HG03521 (cell line): Measurements from ENCODE around the gene FADD.
"Not testable (repeated sequence)": the region's sequence is repeated elsewhere in the genome, so short reads cannot be mapped to it uniquely, and the experiment has no call there.

ENCODE experiments used
- ATAC-seq: cut with Tn5 transposase; IDR thresholded peaks from one replicate; pipeline ENCODE4 v1.9.1; 2021; ENCODE audit warnings: mild to moderate bottlenecking, moderate library complexity; ENCODE audit not compliant: unreplicated experiment

FADD gene

DNA sequence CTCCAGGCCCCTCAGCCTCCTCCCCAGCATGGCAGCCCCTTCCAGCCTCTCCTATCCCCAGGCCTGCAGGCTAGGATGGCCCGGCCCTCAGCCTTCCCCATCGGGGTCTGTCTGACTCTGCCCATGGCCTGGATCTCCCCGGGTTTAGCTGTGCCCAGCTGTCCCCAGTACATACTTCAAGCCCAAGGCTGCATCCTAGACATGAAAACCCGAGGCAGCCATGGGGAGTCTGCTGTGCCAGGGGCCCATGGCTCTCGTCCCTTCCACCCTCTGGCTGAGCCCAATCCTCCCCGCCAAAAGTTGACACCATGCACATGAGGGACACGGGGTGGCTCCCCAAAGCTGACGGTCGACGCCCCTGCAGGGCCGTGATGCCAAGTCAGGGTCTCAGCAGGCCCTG is 22.2 kb upstream of the FADD start:
- no peak for ATAC-seq

DNA sequence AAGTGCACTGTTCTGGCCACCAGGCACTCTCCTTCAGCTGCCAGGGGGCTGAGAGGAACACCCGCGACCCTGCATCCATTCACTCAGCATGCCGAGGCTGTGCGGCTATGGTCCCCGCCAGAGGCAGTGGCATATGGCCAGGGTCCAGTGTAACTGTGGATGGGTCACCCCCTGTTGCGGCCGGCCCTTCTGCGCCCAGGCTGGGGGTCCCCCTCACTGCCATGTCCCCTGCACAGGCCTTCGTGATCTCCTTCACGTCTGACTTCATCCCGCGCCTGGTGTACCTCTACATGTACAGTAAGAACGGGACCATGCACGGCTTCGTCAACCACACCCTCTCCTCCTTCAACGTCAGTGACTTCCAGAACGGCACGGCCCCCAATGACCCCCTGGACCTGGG is 20.8 kb upstream of the FADD start:
- ATAC-seq: no peak

DNA sequence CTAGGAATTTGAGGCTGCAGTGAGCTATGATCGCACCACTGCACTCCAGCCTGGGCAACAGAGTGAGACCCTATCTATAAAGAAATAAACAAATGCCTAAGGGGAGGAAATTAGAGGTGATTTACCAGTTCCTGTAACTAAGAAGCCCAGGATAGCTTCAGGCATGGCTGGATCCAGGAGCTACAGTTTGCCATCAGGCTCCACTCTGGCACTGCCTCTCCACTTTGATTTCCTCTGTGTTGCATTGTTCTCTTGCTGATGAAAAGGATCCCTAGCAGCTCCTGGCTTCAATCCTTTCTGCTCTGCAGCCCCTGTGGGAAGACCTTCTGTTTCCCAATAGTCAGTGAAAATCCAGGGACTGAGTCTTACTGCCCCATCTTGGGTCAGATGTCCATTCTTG is 20.1 kb upstream of the FADD start:
- no peak for ATAC-seq

DNA sequence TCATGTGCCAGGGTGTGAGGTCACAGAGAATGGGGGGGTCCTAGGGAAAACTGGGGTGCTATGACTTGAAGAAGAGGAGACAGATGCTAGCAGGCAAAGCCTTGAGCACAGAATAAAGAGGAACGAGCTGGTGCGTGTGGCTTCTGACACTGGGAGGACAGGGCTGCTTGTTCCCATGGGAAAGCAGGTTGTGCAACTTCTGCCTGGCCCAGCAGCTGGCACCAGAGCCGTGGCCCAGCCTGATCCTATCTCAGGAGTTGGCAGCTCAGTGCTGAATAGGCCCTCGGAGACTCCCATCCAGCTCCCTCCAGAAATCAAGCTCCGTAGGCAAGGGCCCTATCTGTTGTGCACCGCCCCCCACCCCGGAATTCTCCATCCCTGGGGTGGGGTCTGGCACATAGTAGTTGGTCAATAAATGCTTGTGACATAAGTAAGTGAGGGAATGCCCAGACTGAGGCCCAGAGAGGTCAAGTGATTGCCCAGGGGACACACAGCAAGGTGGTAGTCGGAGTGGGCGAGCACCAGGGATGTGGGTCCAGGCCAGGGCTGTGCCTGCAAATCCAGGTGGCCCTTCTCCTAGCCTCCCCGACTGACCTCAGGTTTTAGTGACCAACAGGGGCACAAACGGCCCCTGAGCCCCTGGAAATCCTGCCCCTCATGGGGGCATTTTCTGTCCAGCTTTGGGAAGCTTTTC is 19.5 kb upstream of the FADD start:
- ATAC-seq: no peak

DNA sequence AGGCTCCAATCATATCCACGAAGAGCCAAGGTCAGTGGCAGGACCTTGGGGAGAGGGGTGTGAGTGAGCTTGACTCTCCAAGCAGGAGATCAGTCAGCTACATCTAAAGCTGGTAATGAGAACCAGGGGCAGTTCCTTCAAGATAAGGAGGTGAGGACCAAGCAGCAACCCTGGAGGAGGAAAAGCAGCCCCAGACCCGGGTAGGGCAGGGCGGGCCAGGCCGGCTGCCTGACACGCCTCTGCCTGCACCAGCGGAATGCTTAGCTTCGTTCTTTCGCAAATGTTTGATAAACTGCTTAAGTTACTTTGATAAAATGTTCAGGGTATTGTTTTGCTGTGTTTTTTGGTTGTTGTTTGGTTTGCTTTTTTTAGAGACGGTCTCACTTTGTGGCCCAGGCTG is 18.7 kb upstream of the FADD start:
- no peak for ATAC-seq

DNA sequence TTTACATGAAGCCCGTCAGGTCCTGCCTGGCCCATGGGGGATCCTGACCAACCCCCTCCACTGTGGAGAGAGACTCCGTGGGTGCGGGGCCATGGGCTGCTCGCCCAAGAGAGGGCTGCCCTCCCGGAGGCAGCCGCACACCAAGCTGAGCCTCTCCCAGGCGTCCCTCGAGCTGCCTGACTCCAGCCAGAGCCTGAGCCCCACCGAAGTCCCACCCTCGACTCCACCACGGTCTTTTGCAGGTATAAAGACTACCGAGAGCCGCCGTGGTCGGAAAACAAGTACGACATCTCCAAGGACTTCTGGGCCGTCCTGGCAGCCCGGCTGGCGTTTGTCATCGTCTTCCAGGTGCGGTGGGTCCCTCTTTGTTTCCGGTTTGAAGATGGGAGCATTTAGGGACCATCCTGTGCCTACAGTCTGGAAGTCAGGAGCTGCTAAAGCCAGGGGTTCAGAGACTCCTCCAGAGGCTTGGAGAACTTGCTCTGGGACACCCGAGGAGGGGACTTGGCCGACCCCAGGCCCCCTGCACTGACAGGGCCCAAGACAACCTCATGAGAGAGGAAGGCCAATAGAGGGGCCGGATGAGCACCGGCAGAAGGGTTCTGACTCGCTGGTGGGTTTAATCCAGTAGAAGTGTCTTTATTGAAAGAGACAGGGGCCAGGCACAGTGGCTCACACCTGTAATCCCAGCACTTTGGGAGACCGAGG is 17.6 kb upstream of the FADD start:
- no peak for ATAC-seq

DNA sequence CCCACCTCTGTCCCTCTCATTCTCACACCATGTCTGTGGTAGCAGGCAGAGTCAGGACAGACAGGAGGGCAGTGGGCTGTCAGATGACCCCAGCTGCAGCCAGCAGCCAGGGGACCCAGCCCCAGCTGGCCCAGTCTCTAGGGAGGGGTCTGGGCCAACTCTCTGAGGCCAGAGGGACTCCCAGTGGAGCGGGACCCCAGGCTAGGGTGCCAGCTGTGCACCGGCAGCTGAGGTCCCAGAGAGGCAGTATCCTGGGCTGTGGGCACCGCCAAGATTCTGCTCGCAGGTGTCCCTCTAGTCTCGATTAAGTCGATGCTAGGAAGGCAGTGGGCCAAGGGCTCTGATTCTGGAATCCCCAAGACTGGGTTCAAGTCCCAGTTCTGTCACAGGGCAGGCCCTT is 16.7 kb upstream of the FADD start:
- no peak for ATAC-seq

DNA sequence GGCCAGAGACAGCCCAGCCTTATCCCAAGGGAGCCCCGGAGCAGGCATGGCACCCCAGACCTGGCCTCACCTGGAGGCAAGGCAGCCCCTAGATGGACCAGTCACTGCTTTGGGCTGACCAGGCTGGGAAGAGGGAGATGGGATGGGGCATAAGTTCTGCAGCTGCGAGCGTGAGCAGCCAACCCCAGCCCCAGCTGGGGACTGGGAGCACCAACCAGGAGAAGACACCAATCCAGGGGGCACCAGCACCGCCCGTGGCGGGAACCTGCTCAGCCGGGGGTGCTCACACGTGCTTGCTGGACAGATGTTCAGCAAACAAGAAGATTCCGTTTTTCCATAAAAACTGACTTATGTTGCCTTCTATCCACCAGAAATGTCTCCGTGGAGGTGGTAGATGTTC is 16.2 kb upstream of the FADD start:
- no peak for ATAC-seq

DNA sequence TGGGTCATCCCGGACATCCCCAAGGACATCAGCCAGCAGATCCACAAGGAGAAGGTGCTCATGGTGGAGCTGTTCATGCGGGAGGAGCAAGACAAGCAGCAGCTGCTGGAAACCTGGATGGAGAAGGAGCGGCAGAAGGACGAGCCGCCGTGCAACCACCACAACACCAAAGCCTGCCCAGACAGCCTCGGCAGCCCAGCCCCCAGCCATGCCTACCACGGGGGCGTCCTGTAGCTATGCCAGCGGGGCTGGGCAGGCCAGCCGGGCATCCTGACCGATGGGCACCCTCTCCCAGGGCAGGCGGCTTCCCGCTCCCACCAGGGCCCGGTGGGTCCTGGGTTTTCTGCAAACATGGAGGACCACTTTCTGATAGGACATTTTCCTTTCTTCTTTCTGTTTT is 15.3 kb upstream of the FADD start:
- ATAC-seq: no peak

DNA sequence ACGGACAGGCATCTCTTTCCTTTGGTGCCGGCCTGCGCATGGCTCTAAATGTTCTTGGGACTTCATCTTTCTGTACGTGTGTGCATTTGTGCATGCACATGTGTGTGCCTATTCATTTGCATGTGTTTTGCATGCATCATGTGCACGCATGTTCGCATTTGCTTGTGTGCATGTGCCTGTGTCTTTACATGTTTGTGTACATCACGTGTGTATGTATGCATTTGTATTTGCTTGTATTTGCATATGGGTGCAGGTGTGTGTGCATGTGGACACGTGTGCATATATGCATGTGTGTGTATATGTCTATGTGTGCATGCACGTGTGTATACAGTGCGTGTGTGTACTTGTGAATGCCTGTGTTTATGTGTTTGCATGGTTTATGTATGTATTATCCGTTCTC is 13.5 kb upstream of the FADD start:
- ATAC-seq: no peak

DNA sequence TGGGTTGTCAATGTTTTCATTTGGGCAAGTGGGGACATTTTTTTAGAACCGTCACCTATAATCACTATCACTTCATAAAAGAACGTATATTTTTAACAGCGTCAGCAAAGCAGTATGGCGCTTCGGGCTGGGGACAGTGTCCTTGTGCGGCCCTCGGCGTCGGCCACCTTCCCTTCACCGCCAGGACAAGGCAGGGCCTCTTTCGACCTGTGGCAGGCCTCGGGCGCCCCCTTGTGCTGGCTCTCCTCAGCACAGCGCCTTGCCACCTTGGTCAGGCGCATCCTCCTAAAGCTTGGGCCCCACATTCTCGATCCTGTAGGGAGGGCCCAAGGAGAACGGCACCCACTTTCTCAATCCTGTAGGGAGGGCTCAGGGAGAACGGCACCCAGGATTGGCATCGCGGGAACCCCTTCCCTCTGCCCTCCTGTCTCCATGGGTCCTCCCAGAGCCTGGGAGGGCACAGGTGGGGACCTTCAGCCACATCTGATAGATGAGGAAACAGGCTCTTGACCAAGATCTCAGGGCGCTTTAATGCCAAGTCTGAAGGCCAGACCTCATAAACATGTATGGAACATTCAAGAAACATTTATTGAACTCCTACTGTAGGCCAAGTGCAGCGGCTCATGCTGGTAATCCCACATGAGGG is 11.5 kb upstream of the FADD start:
- ATAC-seq: no peak

DNA sequence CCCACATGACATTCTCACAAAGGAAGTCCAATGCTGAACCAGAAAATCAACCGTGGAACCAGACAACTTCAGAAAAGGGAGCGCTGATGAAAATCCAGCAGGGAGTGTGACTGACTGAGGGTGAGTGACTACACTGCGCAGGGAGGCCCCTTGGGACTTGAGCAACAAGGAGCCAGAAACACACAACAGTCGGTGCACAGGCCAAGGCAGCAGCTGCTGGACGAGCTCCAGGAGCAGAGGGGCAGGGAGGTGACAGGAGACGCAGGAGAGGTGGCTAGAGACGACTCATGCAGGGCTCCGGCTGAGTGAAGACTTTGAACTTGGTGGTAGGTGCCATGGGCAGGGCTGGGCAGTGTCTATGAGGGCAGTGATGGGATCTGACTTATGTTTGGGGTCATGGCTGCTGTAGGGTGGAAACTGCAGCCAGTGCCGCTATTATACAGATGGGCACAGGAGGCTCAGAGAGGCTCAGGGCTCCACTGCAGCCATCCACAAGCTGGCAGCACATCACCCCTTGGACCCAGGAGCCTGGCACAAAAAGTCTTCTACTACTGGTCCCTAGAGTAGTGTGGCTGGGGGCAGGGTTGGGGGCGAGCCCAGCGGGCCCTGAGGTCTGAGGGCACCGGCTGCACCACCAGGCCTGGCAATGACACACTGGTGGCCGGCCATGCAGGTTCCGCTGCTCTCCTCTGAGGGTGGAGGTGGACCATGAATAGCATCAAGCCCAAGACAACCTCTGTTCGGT is 10.3 kb upstream of the FADD start:
- ATAC-seq: no peak

DNA sequence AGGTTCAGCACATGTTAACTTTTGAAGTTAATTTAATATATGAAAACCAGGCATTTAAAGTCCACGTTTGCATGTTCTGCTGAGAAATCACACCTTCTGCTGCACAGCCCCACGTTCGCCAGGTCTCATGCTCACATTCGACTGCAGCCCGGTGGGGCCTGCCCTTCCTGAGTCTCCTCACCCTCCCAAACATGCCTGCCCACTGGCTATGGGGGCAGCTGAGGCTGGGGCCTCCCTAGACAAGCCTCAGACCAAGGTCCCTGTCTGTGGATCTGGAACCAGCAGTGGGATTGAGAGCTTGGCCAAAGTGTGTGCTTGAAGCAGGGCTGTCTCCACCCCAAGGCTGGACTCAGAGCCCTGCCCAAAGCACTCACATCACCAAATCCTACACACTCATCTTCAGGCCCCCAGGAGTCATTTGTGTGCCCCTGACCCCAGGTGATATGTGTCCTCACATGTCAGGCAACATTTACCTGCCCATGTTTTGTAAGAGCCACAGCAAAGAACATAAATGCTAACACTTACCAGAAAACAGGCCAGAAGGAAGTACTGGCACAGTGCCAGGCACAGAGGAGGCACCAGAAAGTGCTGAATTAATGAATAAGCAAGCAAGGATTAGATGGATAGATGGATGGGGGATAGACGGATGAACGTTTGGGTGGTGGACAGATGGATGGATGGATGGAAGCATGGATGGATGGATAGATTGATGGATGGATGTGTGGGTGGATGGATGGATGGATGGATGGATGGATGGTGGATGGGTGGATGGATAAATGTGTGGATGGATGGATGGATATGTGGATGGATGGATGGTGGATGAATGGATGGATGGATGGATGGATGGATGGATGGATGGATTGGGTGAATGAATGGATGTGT is 9.4 kb upstream of the FADD start:
- ATAC-seq: no peak

DNA sequence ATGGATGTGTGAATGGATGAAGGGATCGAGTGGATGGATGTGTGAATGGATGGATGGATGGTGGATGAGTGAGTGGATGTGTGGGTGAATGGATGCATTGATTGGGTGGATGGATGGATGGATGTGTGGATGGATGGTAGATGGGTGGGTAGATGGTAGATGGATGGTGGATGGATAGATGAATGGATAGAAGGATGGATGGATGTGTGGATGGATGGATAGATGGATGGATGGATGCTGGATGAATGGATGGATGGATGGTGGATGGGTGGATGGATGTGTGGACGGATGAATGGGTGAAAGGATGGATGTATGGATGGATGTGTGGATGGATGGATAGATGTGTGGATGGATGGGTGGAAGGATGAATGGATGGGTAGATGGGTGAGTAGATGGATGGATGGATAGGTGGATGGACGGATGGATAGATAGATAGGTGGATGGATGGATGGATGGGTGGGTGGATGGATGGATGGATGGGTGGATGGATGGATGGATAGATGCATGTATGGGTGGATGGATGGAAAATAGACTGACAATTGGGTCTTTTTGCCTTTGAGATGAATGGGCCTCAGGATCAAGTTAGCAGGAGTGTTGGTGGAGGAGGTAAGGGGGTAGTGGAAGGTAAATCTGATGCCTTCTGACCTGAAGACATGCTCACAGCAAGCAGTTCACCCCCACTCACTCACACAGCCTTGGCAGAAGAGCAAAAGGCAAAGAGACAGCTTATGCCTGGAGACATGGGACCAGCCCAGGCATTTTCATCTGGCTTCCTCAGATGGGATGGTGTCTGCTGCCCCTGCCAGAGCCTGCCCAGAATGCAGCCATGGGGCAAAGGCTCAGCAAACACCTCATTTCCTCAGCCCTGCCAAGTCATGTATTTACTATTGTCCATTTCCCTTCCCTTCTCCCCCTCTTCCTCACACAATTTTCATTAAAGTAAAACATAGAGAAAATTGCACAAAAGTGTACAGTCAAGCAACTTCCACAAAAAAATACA is 8.0 kb upstream of the FADD start:
- ATAC-seq: no peak

DNA sequence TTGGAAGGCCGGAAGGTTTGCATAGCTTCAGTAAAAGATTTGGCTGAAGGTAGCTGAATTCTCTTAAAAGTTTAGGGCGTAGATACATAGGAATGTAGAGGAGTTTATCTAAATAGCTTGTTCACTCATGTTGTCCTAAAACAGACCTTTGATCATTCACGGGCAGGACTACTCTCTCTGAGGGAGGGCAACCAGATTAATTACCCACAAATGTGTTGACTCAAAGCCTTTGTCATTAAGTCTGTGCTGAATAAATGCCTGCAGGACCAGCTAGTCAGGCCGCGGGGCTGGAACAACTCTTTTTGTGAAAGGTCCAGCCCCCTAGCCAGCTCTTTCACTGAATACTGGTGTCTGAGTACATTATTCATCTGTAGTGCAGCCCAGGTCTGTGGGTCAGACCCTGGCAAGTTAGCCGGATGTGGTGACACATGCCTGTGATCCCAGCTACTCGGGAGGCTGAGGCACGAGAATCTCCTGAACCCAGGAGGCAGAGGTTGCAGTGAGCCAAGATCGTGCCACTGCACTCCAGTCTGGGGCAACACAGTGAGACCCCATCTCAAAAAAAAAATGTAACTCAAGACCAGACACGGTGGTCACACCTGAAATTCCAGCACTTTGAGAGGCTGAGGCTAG is 2.8 kb upstream of the FADD start:
- ATAC-seq: no peak

DNA sequence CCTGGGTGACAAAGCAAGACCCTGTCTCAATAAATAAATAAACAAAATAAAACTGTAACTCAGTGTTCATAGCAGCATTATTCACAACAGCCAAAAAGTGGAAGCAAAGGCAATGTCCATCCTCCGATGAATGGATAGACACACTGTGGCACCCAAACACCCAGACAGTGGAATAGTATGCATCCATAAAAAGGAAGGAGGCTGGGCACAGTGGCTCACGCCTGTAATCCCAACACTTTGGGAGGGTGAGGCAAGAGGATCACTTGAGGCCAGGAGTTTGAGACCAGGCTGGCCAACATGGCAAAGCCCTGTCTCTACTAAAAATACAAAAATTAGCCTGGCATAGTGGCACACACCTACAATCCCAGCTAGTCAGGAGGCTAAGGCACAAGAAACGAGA is 2.0 kb upstream of the FADD start:
- not testable (repeated sequence) for ATAC-seq

DNA sequence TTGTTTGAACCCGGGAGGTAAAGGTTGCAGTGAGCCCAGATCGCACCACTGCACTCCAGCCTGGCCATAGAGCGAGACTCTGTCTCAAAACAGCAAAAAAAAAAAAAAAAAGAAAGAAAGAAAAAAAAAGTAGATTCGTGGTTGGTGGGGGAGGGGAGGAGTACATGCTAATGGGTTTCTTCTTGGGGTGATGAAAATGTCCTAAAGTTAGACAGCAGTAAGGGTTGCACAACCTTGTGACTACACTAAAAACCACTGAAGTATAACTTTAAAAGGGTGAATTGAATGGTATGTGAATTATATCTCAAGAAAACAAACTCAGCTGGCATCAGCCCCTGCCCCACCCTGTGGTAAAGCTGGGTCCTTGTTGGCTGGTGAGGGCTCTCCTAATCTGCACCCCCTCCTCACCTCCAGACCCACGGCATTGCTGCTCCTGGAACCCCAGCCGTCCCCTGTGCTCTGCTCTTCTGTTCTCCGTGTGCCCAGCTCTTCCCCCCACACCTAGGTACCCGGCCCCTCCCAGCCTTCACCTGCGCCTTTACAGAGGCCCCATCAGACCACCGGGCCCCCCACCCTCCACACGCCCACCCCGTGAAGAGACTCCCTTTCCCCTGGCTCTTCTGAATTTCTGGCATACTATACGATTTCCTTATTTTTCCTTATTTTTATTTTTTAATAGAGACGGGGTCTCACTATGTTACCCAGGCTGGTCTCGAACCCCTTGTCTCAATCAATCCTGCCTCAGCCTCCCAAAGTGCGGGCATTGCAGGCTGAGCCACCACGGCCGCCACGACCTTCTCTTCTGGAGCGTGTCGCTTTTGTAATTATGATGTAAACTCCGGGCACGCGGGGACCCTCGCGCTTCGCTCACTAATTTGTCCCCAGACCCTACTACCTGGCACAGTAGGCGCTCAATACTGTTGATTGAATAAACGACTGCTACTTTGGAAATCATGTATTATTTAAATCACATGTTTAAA is 924 bp upstream of the FADD start:
- no peak for ATAC-seq
